Measurements from ENCODE around the gene LYZL6.

DNA sequence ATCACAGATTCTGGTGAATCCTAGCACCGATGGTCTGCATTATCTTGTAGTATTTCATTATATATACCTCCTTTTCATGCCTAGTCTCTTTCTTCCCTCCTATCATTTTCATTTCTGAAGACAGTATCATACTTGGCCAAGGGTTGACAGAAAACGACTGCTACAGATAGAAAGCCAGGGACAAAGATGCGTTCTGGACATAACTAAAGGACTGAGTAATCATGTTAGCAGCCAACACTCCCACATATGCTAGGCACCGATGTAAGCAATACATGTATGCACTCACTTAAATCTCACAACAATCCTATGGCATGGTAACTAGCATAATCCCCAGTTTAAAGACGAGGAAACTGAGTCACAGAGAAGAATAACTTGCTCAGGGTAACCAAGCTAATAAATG is 35.8 kb downstream of the LYZL6 start:
- TF ChIP-seq, protein P1, sequence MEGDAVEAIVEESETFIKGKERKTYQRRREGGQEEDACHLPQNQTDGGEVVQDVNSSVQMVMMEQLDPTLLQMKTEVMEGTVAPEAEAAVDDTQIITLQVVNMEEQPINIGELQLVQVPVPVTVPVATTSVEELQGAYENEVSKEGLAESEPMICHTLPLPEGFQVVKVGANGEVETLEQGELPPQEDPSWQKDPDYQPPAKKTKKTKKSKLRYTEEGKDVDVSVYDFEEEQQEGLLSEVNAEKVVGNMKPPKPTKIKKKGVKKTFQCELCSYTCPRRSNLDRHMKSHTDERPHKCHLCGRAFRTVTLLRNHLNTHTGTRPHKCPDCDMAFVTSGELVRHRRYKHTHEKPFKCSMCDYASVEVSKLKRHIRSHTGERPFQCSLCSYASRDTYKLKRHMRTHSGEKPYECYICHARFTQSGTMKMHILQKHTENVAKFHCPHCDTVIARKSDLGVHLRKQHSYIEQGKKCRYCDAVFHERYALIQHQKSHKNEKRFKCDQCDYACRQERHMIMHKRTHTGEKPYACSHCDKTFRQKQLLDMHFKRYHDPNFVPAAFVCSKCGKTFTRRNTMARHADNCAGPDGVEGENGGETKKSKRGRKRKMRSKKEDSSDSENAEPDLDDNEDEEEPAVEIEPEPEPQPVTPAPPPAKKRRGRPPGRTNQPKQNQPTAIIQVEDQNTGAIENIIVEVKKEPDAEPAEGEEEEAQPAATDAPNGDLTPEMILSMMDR (IDR thresholded peaks at IDR 0.05; ENCODE audit: insufficient read depth, low read length), result no peak
- no peak for TF ChIP-seq POLR2AphosphoS5 (IDR thresholded peaks at IDR 0.05; ENCODE audit: low read depth)
